ENCODE measurements around the gene VGF.

Gene VGF

DNA sequence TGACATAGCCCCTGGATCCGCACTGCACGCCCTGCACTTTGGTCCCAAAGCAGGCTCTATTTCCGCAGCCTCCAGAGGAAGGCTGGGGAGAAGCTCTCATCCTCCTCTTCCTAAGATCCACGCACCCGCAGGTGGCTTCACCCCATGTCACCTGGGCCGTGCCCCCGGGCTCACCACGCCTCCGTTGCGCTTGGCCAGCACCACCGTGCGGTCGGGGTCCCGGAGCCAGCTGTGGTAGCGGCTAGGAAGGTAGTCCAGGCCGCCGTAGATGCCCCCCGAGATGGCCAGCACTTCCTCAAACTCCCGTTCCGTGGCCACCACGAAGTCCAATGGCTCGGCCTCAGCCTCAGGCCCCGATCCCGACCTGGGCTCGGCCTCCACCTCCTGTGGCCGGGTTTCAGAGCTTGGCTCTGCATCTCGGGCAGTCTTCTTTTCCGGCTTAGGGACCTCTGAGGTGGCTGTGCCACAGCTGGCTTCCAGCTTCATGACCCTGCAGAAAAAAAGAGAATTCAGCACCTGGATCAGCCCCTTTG is 9.0 kb upstream of the VGF start:
- no peak for DNase-seq (ENCODE audit: low read depth)
- peak overlapping the region; percentile 18; the same call in 1 of the 2 replicates for H3K4me3 ChIP-seq (ENCODE audit: low read depth, low read length)
- TF ChIP-seq, protein P1, sequence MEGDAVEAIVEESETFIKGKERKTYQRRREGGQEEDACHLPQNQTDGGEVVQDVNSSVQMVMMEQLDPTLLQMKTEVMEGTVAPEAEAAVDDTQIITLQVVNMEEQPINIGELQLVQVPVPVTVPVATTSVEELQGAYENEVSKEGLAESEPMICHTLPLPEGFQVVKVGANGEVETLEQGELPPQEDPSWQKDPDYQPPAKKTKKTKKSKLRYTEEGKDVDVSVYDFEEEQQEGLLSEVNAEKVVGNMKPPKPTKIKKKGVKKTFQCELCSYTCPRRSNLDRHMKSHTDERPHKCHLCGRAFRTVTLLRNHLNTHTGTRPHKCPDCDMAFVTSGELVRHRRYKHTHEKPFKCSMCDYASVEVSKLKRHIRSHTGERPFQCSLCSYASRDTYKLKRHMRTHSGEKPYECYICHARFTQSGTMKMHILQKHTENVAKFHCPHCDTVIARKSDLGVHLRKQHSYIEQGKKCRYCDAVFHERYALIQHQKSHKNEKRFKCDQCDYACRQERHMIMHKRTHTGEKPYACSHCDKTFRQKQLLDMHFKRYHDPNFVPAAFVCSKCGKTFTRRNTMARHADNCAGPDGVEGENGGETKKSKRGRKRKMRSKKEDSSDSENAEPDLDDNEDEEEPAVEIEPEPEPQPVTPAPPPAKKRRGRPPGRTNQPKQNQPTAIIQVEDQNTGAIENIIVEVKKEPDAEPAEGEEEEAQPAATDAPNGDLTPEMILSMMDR (IDR thresholded peaks at IDR 0.05; ENCODE audit: low read depth, low read length, missing control alignments): no peak

DNA sequence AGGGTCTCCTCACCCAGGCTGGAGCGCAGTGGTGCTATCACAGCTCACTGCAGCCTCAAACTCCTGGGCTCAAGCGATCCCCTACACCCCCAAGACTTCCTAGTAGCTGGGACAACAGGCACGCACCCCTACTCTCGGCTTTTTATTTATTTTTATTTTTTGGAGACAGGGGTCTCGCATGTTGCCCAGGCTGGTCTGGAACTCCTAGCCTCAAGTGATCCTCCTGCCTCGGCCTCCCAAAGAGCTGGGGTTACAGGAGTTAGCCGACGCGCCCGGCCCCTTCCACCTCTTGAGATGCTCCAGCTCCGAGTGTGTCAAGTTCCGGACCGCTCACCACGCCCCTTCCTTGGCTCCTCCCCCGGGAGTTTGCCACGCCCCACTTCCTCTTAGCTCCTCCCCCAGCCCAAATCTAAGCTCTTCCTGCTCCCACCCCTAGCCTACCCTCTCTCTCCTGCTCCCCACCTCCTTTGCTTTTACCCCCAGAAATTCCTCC is 8.4 kb upstream of the VGF start:
- TF ChIP-seq, protein P1 (IDR thresholded peaks at IDR 0.05; ENCODE audit: low read depth, low read length, missing control alignments): no peak

DNA sequence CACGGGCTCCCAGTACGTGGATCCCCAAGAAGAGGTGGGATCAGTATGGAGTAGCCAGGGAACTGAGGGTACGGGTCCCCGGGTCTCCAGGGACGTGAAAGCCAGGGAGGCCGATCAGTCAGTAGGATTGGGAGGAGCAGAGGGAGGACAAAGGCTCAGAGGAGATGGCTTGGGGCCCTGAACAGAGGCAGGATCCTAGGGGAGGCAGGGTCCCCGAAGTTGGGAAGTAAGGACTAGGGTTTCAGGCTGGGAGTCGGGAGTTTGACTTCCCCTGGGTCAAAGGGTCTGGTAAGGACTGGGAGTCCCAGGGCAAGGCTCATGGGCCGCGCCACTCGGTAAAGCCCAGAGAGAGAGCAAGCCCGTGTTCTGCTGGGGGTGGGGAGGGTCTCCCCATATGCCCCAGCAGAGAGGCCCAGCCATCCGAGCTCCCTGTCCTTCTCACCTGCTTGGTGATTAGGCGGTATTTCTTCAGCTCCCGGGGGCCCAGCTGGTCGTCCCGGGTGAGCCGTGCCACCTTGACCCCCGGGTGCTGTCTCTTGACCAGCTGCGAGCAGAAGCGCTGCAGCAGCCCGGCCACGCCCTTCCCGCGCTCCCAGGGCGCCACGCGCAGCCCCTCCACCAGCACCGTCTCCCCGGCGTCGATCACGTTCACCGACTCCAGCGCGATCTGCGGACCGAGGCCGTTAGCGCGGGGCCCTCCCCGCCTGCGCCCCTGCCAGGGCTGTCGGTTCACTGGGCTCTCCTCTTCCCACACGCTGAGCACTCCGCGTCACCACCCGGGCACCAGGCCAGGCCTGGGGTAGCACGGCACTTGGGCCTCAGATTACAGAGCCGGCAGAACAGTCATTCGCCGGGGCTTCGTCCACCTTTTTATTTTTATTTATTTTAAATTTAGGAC is 7.7 kb upstream of the VGF start:
- TF ChIP-seq, protein P1 (IDR thresholded peaks at IDR 0.05; ENCODE audit: low read depth, low read length, missing control alignments): no peak
- no peak for DNase-seq (ENCODE audit: low read depth)

More for the DNA sequence above, 8.4 kb upstream of the VGF start:
- H3K4me3 ChIP-seq (ENCODE audit: low read depth, low read length): peak overlapping the region; percentile 18; the same call in 1 of the 2 replicates
- peak; percentile 43 for DNase-seq (ENCODE audit: low read depth)

DNA sequence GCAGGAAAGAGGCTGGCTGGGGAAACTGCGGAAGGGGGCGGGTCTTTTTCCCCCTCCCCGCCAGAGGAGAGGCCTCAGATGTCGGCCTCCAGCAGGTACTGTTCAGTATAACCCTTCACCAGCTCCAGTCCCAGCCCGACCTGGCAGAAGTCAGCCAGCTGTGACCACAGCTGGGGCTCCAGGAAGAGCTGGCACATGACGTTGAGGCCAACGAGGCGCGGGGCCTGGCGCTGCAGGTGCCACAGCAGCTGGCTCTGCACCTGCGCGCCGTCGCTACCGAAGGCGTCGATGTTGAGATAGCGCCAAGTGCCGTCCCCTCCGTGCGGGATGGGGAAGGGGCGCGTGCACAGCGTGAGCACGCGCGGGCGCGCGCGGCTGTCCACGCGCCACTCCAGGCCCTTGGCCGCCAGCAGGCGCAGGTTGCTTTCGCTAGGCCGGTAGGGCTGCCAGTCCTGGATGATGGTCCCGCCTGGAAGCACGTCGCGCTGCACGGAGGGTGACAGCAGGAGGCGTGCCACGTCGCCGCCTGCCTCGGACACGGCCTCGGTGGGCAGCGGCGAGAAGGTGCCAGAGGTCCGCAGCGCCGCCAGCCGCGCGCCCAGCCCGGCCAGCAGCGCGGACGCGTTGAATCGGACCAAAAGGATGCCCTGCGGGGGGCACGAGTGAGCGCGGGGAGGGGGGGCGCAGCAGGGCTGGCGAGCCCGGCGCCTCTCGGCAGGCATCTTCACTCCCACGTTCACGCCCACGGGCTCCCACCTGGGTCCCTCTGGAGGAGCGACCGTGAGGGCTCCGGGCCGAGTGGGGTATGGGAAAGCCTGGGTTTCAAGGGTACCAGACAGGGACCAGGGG is 6.9 kb upstream of the VGF start:
- H3K4me3 ChIP-seq (ENCODE audit: low read depth, low read length): no peak overlapping the region
- DNase-seq (ENCODE audit: low read depth): no peak
- TF ChIP-seq, protein P1 (IDR thresholded peaks at IDR 0.05; ENCODE audit: low read depth, low read length, missing control alignments): no peak

More for the DNA sequence above, 7.7 kb upstream of the VGF start:
- no peak overlapping the region for H3K4me3 ChIP-seq (ENCODE audit: low read depth, low read length)

DNA sequence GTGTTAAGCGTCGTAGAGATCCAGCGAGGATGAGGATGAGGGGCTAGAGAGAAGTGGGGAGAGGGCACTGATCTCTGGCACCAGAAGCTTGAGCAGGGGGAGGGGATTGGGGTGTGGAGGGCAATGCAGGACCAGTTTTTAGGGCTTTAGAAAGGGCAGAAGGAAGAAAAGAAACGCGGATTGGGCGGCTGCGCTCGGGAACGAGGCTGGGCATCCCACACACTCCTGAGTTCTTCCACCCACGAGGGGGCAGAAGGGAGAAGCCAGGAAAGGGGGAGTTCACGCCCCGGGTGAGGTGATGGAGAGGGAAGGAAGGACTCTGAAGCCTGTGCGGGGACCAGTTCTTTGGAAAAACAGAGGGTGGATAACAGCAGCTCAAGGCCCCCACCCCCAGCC is 6.1 kb upstream of the VGF start:
- TF ChIP-seq, protein P1 (IDR thresholded peaks at IDR 0.05; ENCODE audit: low read depth, low read length, missing control alignments): peak; percentile 9
- no peak overlapping the region for H3K4me3 ChIP-seq (ENCODE audit: low read depth, low read length)
- DNase-seq (ENCODE audit: low read depth): no peak

DNA sequence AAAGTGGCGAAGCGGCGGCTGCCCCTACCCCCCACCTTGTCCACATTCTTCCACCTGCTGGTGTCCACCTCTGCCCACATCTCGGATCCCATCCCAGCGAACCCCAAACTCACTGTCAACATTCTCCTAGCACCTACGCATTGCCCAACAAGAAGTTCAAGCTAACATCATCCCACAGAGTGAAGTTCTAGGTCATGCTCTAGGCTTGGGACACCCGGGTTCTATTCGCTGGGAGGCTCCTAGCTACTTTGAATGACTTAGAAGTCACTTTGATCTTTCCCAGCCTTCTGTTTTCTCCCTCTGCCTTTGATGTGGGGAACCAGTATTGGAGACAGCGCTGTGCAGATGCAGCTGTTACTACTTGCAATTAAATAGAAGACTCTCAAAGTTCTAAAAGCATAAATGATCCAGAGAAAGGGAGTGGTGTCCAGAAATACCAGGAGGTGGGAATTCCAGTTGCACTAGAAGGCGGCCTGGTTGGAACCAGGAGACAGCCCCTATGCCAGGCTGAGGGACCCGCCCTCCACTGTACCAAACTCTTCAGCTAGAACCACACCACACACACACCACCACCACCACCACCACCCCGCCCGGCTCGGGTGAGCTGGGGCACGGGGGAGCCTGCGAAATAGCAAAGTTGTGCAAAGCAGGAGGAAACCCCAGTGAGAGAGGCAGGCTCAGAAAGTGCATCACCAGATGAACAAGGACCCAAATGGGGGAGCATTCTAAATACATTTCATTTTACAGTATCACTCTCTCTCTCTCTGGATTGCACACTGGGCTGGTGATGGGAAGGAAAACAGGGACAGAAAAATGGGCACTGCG is 5.5 kb upstream of the VGF start:
- TF ChIP-seq, protein P1 (IDR thresholded peaks at IDR 0.05; ENCODE audit: low read depth, low read length, missing control alignments): no peak
- DNase-seq (ENCODE audit: low read depth): no peak
- no peak overlapping the region for H3K4me3 ChIP-seq (ENCODE audit: low read depth, low read length)

Measured in GM12864 (cell line).